H1 (cell line): ENCODE measurements around the gene KPRP. TPM values are rescaled to one million over a fixed set of nuclear protein-coding genes. Genes with fewer than 3 reads are reported as not detected.

Source experiments
- CBX8 ChIP-seq: fragments of 300-800, 300-1000 bp; sonication (generic); IDR thresholded peaks from 2 replicates; pipeline ENCODE4 v1.7.1; 2016; ENCODE audit warnings: low read depth, low read length, borderline replicate concordance
- CHD7 ChIP-seq: fragments of 300-600 bp; sonication (generic); IDR thresholded peaks from 2 replicates; pipeline ENCODE4 v1.7.1; 2012; ENCODE audit warnings: low read length, moderate library complexity, mild to moderate bottlenecking, inconsistent platforms; ENCODE audit not compliant: insufficient replicate concordance
- KDM5A ChIP-seq: fragments of 200-600 bp; IDR thresholded peaks from 2 replicates; pipeline ENCODE4 v1.7.1; 2012; ENCODE audit warnings: mild to moderate bottlenecking, low read length, inconsistent platforms, mixed read lengths
- POU5F1 ChIP-seq: IDR thresholded peaks from 2 replicates; pipeline ENCODE4 v1.6.1; 2011; ENCODE audit warnings: low read depth, mild to moderate bottlenecking, low read length, moderate library complexity
- SUZ12 ChIP-seq: fragments of 200-600 bp; sonication (generic); IDR thresholded peaks from 2 replicates; pipeline ENCODE4 v1.6.1; 2012; ENCODE audit warnings: mild to moderate bottlenecking, inconsistent platforms, low read length, moderate library complexity, mixed read lengths
- TCF12 ChIP-seq: IDR thresholded peaks from 2 replicates; pipeline ENCODE4 v1.6.1; 2011; ENCODE audit warnings: low read depth, mild to moderate bottlenecking, low read length
- polyA plus RNA-seq, 7 experiments: library from polyadenylated mRNA; depleted of rRNA in 3 of 7; stranded (reverse) in 5 of 7; unstranded in 2 of 7; fragments of >200 nt in 5 of 7; fragments of 200-250 nt in 2 of 7; gene quantifications; 1 replicate in 5 of 7; 2 replicates in 1 of 7; 4 replicates in 1 of 7; pipeline versions ENCODE4 v1.2.1 to v1.2.3, GENCODE V29; 2011 to 2013; ENCODE audit warnings: missing spikeins in 2 of 7, mixed read lengths in 2 of 7
- total RNA-seq: library from RNA; stranded (reverse); fragmentation: NEBNext Ultra II Directional; extraction: Animal tissue kit (Norgen Biotek cat#: 25700); gene quantifications from 2 replicates; pipeline ENCODE4 v1.2.1, GENCODE V29; 2021

Gene KPRP
- total and polyA plus RNA-seq, 2 of the 8 experiments (the other 6 are each of a cell fraction or from before 2014, with no cell fraction given) = not detected

GRCh38 chr1:152737997-152738396 lies 19.8 kb upstream of the KPRP start (continued):
- TF ChIP-seq CHD7 (no peak), SUZ12 (no peak), KDM5A (no peak), TCF12 (no peak), CBX8 (no peak), POU5F1 (no peak)
